HCT116 (cell line): Measurements from ENCODE around the gene DNAJB8.

ENCODE experiments used
- EGR1 ChIP-seq: IDR thresholded peaks from 2 replicates; pipeline ENCODE4 v1.6.1; 2012; ENCODE audit warnings: low read depth
- POLR2A ChIP-seq: IDR thresholded peaks from 2 replicates; pipeline ENCODE4 v1.7.0; 2011; ENCODE audit warnings: borderline replicate concordance; ENCODE audit not compliant: insufficient read depth, insufficient read length; ENCODE audit errors: extremely low read depth
- TCF7L2 ChIP-seq: IDR thresholded peaks from 2 replicates; pipeline ENCODE4 v1.7.0; 2011; ENCODE audit warnings: borderline replicate concordance, inconsistent platforms; ENCODE audit not compliant: insufficient read depth, insufficient read length; ENCODE audit errors: extremely low read depth
- YY1 ChIP-seq: IDR thresholded peaks from 2 replicates; pipeline ENCODE4 v1.6.1; 2011; ENCODE audit warnings: low read length, low read depth, moderate library complexity, mild to moderate bottlenecking; ENCODE audit not compliant: insufficient replicate concordance; ENCODE audit errors: extremely low read depth
- ZFX ChIP-seq: fragments of 450-650 bp; IDR thresholded peaks from 2 replicates; pipeline ENCODE4 v1.6.1; 2017
- TF ChIP-seq, protein P1 (sequence below): IDR thresholded peaks from 2 replicates; pipeline ENCODE4 v1.6.1; 2012
- TF ChIP-seq, protein P2 (sequence below), 3 experiments: fragments of 200-600 bp in 1 of 3; sonication (generic) in 1 of 3; IDR thresholded peaks in 2 of 3; conservative IDR thresholded peaks in 1 of 3; 2 replicates each; pipeline ENCODE4 v1.5.1; 2012 to 2017; ENCODE audit warnings: low read depth in 2 of 3, low read length in 2 of 3, antibody characterized with exemption in 1 of 3, borderline replicate concordance in 1 of 3, control low read depth in 1 of 3, mild to moderate bottlenecking in 1 of 3, mixed read lengths in 1 of 3, mixed run types in 1 of 3, moderate library complexity in 1 of 3; ENCODE audit not compliant: insufficient read depth in 1 of 3

DNA sequence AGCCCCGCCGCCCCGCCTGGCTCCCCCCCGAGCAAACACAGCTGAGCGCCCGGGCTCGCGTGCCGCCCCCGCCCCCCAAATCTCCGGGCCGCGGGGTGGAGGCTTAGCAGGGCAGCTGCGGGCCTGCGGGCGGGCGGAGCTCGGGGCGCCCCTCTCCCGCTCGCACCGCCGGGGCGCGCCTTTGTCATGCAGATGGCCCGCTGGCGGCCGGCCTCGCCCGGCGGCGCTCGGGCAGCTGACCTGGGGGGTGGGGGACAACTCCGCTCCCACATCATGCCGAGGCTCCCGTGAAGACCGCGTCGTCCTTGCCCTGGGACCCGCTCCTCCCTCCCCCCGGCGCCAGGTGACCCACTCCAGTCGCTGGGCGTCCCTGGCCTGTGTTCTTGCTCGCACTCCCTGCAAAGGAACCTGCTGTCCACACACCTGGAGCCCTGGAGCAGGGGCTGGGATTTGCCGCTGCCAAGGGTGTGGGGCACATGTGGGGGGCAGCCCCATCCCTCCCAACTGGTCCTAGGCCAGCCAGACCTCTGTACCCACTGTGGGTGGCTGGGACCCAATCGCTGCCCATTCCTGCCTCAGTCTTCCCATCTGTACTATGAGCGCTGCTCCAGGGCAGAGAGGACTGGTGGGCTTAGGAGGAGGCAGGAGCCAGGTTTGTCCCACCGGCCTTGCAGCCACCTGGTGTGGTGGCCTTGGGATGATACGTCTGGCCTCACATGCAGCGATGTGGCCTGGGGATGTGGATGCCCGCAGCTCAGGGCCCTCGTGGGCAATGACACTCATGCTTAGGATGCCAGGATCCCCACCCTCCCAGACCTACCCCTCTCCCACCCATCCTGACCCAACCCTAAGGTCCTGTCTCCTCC lies 33.5 kb downstream of the DNAJB8 start:
- TF ChIP-seq, protein P1, sequence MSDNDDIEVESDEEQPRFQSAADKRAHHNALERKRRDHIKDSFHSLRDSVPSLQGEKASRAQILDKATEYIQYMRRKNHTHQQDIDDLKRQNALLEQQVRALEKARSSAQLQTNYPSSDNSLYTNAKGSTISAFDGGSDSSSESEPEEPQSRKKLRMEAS: no peak
- TF ChIP-seq YY1 (no peak), POLR2A (no peak), ZFX (no peak), TCF7L2 (no peak), EGR1 (no peak)
- TF ChIP-seq, protein P2, sequence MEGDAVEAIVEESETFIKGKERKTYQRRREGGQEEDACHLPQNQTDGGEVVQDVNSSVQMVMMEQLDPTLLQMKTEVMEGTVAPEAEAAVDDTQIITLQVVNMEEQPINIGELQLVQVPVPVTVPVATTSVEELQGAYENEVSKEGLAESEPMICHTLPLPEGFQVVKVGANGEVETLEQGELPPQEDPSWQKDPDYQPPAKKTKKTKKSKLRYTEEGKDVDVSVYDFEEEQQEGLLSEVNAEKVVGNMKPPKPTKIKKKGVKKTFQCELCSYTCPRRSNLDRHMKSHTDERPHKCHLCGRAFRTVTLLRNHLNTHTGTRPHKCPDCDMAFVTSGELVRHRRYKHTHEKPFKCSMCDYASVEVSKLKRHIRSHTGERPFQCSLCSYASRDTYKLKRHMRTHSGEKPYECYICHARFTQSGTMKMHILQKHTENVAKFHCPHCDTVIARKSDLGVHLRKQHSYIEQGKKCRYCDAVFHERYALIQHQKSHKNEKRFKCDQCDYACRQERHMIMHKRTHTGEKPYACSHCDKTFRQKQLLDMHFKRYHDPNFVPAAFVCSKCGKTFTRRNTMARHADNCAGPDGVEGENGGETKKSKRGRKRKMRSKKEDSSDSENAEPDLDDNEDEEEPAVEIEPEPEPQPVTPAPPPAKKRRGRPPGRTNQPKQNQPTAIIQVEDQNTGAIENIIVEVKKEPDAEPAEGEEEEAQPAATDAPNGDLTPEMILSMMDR (IDR thresholded peaks at IDR 0.05 in 2 of 3, conservative IDR thresholded peaks at IDR 0.05 in 1 of 3; ENCODE audit: borderline replicate concordance in 1 of 3, insufficient read depth in 1 of 3, low read depth in 2 of 3, low read length in 2 of 3): no peak
